AG04449 (cell line): ENCODE results near the gene SIRT6.

ENCODE experiments used
- CTCF ChIA-PET: fragments of 350-600 bp; formaldehyde crosslinking; extraction: SDS; loops from one replicate; lab custom pipeline; 2021; ENCODE audit warnings: antibody characterized with exemption; lab: Yijun Ruan, JAX
- POLR2A ChIA-PET: fragments of 400-600, 350-600 bp; formaldehyde crosslinking; extraction: SDS; loops from one replicate; lab custom pipeline; 2020; ENCODE audit warnings: antibody characterized with exemption, inconsistent platforms; lab: Yijun Ruan, JAX
- DNase-seq: peaks from one replicate; pipeline ENCODE4 v3.0.0-alpha.2; 2010; ENCODE audit warnings: low read depth, low spot score
- H3K4me3 ChIP-seq: 2 replicates; pipeline ENCODE4 v1.5.1; 2011; ENCODE audit warnings: low read depth, mild to moderate bottlenecking, control low read depth, low read length
- TF ChIP-seq, protein P1 (sequence below): IDR thresholded peaks from one replicate; pipeline ENCODE4 v1.5.1; 2011; ENCODE audit warnings: mild to moderate bottlenecking, moderate library complexity, low read length, control low read depth, inconsistent platforms; ENCODE audit not compliant: insufficient read depth; ENCODE audit errors: missing control alignments

SIRT6 gene

DNA sequence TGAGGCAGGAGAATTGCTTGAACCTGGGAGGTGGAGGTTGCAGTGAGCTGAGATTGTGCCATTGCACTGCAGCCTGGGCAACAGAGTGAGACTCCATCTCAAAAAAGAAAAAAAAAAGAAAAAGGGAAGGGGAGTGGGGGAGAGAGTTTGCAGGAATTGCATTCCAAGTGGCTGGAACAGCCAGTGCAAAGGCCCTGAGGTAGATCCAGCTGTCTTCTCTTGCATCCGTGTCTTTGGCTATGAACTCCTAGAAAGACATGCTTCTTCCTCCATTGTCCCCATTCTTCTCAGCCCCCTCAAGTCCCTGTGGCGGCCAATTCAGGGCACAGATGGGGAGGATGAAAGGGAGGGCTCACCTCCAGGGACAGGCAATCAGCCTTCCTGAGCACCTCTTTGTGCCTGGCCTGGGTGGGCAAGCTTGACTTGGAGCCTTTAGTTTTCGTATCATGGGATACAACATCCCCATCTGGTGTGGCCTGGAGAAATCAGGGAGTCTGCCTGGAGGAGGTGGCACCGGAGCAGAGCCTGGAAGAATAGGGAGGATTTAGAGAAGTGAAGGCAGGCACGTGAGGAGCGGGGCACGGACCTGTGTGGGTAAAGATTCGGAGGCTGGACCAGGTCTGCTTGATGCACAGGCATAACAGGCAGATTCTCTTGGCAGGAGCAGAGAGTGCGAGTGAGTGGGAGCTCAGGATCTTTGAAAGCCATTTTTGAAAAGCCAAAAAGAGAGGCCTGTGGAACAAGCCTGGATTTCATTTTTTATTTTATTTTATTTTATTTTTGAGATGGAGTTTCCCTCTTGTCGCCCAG is 5.2 kb upstream of the SIRT6 start:
- no peak for DNase-seq
- POLR2A ChIA-PET: no interaction called here
- TF ChIP-seq, protein P1, sequence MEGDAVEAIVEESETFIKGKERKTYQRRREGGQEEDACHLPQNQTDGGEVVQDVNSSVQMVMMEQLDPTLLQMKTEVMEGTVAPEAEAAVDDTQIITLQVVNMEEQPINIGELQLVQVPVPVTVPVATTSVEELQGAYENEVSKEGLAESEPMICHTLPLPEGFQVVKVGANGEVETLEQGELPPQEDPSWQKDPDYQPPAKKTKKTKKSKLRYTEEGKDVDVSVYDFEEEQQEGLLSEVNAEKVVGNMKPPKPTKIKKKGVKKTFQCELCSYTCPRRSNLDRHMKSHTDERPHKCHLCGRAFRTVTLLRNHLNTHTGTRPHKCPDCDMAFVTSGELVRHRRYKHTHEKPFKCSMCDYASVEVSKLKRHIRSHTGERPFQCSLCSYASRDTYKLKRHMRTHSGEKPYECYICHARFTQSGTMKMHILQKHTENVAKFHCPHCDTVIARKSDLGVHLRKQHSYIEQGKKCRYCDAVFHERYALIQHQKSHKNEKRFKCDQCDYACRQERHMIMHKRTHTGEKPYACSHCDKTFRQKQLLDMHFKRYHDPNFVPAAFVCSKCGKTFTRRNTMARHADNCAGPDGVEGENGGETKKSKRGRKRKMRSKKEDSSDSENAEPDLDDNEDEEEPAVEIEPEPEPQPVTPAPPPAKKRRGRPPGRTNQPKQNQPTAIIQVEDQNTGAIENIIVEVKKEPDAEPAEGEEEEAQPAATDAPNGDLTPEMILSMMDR: no peak
- CTCF ChIA-PET: interaction anchor here (0.9 to 5.0 kb wide), 13 partner anchors 9 to 202 kb away, joined by 3 to 37 read pairs (median 3); no protein-coding TSS in a partner anchor
- H3K4me3 ChIP-seq: no peak overlapping the region

DNA sequence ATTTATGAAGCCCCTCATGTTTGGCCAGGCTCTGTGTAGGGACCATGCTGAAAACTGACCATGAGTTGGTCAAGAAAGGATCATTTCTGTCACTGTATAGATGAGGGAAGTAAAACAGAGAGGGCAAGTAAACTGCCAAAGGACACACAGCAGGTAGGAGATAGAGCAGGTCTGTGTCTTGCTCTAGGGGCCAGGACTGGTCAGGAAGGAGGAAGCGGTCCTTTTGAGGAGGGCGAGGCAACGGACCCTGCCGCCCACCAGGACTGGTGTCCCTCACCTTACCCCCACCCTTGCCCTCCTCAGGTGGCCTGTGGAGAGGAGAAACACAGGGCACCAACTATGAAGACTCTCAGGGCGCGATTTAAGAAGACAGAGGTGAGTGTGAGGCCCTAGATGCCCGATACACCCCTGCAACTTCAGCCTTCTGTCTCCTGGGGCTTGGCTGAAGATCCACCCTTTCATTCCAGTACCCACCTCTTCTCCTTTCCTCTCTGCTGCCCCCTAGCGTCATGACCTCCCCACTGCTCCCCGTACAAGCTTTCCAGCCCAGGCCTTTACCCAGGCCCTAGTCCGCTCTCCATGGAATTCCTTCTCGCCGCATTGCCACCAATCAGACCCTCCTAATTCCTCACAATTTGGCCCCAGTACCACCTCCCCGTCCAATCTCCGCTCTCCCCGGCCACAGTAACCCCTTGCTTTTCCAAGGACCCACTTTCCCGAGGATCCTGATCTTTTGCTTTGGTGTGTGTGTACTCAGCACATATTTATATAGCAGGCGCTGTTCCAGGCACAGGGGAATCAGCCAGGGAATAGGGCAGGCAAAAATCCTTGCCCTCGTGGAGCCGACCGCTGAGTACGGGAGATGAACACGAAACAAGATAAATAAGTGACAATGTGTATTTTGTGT is 4.0 kb upstream of the SIRT6 start:
- no peak overlapping the region for H3K4me3 ChIP-seq
- no peak for DNase-seq
- TF ChIP-seq, protein P1: peak; percentile 85
- POLR2A ChIA-PET: no interaction called here
- CTCF ChIA-PET: interaction anchor here (1.0 to 5.0 kb wide), 9 partner anchors 9 to 201 kb away, joined by 3 to 37 read pairs (median 4); no protein-coding TSS in a partner anchor

GRCh38 chr19:4185413-4186086 is 3.2 kb upstream of the SIRT6 start:
- no peak for DNase-seq
- TF ChIP-seq, protein P1: no peak
- ChIA-PET POLR2A (no interaction called here), CTCF (interaction anchor here (1.3 to 5.0 kb wide), 3 partner anchors 8 to 198 kb away, joined by 6 to 37 read pairs (median 16); no protein-coding TSS in a partner anchor)
- H3K4me3 ChIP-seq: no peak overlapping the region

DNA sequence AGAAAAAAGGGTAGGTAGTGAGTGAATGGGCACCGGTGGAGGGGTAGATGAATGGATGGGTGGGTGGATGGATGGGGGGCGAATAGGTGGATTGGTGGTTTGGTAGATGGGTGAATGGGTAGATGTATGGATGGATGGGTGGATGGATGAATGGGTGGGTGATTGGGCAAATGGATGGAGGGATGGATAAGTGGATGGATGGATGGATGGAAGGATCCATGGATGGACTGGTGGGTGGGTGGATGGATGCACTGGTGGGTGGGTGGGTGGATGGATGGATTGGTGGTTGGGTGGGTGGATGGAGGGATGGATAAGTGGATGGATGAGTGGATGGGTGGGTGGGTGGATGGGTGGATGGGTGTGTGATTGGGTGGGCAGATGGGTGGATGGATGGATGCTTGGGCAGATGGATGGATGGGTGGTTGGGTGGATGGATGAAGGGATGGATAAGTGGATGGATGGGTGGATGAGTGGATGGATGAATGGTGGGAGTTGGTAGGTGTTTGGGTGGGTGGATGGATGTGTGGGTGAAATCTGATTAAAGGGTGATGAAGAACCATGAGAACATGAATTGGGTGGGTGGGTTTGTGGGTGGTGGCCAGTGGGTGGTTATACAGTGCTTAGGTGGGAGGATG is 2.5 kb upstream of the SIRT6 start:
- POLR2A ChIA-PET: no interaction called here
- no peak overlapping the region for H3K4me3 ChIP-seq
- no peak for DNase-seq
- TF ChIP-seq, protein P1: no peak
- CTCF ChIA-PET: interaction anchor here (0.8 kb wide), 1 partner anchor 18 kb away, joined by 7 read pairs; no protein-coding TSS in a partner anchor

- no peak overlapping the region for H3K4me3 ChIP-seq
- no peak for DNase-seq
- ChIA-PET POLR2A (no interaction called here), CTCF (interaction anchor here (0.7 to 0.9 kb wide), 3 partner anchors 18 to 43 kb away, joined by 3 to 7 read pairs (median 4); no protein-coding TSS in a partner anchor)
- TF ChIP-seq, protein P1: no peak
Observed at GRCh38 chr19:4183967-4184717, 1.8 kb upstream of the SIRT6 start.
